NCI-H146 treated with DMSO at 0.1 percent for 48 hours (cell line): ENCODE data around the gene PHLDB3.

Experiments used
- DNase-seq: peaks from one replicate; lab custom pipeline; 2025; ENCODE audit not compliant: unreplicated experiment; lab: John Stamatoyannopoulos, UW

PHLDB3 gene

DNA sequence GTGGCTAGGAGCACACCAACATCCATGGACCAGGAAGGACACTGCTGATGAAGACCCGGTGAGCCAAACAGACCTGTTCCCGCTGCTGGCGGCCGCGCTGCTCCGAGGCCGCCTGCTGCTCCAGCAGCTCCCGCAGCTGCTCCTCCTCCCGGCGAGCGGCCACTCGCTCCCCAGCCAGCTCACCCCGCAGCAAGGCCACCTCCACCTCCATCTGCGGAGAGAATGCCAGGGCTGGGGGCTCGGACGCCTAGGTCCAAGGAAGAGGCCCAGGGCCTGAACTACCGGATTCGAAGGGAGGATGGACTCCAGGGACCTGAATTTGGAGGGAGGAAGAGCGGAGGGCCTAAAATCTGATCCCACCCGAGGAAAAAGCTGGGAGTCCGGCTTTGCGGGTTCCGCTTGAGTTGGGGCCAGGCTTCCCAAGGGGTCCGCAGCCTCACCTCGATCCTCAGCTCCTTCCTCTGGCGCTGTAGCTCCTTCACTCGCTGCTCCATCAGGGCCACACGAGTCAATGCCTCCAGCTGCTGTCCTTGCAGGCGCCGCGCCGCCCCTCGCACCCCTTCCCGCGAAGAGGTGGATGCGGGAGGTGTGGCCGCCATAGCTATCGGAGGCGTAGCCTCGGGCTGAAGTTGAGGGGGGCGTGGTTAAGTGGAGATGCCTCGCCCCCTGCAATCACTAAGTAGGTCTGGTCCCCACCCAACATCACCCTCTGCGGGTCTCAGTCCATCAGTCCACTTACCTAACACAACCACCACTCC is 2.7 kb downstream of the PHLDB3 start:
- no peak for DNase-seq

DNA sequence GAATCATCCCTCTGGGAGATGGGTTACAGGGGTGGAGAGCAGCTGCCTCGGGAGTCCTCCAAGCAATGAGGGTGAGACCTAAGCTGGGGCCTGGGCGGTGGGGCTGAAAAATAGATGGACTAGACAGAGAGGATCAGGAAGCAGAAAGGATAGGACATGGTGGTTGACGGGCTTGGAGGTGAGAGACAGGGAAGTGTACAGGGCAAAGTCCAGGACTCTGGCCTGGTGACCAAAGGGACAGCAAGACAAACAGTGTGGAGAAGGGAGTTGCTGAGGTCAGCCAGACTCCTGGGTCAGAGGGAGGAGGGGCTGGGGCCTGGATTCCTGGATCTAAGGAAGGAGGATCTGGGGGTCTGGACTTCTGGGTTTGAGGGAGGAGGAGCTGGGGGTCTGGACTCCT is 5.5 kb downstream of the PHLDB3 start:
- DNase-seq: no peak

DNA sequence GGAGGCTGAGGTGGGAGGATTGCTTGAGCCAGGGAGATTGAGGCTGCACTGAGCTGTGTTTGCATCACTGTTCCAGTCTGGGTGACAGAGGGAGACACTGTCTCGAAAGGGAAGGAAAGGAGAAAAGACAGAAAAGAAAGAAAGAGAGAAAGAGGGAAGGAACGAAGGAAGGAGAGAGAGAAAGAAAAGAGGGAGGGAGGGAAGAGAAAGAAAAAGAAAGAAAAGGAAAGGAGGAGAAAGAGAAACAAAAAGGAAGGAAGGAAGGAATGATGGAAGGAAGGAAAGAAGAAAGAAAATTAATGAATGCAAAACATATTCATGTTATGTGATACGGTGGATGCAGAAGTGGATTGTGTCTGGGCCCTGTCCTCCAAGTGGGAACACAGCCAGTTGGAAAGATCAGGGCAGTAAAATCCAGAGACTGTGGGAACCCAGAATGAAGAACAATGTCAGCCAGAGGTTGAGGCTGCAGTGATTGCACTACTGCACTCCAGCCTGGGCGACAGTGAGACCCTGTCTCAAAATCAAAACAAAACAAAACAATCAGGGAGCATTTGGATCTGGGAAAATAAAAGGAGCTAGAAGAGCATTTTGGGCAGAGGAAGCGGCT is 6.2 kb downstream of the PHLDB3 start:
- no peak for DNase-seq

DNA sequence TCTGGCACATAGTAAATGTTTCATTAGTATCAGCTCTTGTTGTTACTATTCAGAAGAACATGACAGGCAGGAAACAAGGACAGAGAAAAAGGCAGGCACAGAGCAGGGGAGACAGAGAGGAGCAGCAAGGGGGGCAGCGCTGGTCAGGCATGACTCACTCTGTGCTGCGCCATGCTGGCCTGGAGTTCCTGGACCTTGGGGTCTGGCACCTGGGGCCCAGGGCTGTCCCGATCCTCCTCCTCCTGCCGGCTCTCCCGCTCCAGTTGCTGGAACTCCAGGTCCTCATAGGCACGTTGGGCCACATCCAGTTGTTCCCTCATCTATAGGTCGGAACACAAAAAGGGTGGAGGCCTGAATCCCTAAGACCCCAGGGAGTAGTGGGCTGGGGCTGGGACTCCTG is 7.6 kb downstream of the PHLDB3 start:
- no peak for DNase-seq

DNA sequence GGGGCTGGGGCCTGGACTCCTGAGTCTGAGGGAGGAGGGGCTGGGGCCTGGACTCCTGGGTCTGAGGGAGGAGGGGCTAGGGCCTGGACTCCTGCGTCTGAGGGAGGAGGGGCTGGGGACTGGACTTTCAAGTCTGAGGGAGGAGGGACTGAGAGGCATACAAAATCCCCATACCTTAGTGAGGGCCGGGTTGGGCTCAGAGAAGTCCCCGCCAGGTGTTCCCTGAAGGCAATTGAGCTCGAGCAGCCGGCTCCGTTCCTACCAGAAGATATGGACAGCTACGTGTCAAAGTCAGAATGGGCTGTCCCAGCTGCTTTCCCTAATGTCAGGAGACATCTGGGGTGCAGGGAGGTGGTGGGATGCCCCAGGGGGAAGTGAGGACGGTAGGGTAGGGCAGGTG is 9.5 kb downstream of the PHLDB3 start:
- DNase-seq: no peak

DNA sequence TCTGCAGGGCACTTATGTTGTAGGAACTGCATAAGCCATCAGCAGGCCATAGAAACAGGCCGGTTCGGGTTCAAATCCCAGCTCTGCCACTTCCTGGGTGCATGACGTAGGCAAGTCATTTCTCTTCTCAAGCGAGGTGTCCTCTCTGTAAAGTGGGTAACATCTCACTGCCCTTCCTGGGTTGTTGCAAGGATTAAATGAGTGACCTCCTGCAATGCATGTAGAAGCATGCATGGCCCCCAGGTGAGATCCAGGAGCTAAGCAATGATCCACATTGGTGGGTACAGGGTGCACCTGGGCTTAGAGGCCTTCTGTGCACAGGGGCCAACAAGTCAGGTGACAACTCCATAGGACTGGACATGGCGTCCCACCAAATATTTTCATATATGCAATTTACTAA is 13.8 kb downstream of the PHLDB3 start:
- DNase-seq: no peak

DNA sequence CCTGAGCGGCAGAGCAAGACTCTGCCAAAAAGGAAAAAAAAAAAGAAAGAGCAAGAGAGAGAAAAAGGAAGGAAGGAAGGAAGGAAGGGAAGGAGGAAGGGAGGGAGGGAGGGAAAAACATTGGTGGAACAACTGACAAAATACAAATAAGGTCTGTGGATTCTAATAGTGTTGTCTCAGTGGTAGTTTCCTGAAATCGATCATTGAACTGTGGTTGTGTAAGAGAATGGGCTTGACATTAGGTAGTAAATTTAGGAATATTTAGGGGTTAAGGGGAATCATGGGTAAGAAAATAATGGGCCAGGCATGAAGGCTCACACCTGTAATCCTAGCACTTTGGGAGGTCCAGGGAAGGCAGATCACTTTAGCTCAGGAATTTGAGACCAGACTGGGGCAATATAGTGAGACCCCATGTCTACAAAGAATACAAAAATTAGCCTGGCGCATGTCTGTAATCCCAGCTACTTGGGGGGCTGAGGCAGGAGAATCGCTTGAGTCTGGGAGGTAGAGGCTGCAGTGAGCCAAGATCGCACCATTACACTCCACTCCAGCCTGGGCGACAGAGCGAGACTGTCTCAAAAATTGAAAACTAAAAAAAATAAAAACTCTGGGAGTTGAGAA is 14.5 kb downstream of the PHLDB3 start:
- no peak for DNase-seq

DNA sequence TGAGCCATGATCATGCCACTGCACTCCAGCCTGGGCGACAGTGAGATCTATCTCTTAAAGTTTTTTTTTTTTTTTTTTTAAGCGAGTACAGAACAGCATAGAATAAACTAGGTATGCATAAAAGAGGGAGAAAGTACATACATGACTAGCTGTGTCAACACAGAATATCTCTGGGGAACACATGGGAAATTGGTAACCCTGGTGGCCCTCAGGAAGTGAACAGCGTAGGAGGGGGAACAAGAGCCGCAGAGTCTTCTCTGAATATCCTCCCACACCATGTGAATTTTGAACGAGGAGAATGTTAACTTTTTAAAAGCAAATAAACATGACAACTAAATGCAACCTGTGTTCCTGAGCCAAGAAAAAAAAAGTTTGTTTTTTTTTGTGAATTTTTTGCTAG is 15.2 kb downstream of the PHLDB3 start:
- DNase-seq: no peak

DNA sequence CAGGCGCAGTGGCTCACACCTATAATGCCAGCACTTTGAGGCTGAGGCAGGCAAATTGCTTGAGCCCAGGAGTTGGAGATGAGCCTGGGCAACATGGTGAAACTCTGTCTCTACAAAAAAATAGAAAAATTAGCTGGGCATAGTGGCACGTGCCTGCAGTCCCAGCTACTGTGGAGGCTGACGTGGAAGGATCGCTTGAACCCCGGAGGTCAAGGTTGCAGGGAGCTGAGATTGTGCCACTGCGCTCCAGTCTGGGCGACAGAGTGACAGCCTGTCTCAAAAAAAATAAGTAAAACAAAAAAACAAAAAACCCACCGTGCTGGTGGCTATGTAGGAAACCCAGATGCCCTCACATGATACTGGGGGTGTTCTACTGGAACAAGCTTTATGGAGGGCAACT is 16.4 kb downstream of the PHLDB3 start:
- no peak for DNase-seq

DNA sequence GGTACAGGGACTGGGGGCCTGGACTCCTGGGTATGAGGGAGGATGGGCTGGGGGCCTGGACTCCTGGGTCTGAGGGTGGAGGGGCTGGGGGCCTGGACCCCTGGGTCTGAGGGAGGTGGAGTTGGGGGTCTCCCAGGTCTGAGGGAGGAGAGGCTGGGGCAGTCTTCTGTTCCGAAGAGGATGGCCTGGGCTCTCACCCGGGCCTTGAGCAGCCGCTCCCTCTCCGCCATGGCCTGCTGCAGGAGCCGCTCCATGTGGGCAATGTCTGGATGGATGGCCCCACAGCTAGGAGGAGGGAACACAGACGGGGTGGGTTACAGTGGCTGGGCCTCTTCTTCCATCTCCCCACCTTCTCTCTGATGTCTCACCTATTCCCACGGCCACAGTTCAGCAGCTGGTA is 18.1 kb downstream of the PHLDB3 start:
- DNase-seq: no peak

DNA sequence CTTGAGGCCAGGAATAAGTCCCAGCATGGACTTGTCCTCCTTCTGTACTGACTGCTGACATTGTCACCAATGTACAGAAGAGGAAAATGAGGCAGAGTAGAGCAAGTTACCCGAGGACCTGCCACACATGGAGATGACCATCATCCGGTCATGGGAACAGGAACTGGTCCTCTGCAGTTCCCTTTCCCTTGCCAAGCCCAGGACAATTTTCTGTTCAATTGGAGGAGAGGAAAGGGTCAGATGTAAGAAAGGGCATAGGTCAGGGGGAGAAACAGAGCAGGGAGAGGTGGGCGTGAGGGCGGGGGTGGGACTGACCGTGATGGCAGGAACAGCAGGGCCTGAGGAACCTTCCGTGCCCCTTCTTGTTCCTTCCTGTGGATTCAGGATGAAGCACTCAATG is 18.6 kb downstream of the PHLDB3 start:
- no peak for DNase-seq

DNA sequence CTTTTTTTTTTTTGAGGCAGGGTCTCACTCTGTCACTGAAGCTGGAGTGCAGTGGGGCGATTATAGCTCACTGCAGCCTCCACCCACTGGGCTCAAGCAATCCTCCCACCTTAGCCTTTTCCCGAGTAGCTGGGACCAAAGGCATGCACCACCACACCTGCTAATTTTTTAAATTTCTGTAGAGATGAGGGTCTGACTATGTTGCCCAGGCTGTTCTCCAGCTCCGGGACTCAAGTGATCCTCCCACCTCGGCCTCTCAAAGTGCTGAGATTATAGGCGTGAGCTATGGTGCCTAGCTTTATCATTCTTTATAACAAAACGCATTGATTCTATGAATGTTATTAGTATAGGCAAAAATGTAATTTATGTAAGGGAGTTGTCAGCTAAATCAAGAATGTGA is 21.3 kb downstream of the PHLDB3 start:
- DNase-seq: no peak

DNA sequence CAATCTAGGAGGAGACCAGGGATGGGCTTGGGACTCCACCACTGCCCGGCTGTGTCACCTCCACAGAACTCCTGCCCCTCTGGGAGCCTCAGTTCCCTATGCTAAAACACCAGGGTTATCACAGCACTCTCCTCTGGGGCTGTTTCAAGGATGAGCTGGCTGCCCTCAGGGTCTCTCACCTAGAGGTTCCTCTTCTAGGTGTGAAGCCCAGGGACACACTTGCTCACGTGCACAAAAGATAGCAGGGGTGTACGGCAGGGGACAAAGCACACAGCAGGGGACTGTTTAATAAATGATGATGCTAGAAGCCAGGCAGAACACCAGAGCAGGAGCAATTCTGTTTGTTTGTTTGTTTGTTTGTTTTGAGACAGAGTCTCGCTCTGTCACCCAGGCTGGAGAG is 22.4 kb downstream of the PHLDB3 start:
- DNase-seq: no peak

DNA sequence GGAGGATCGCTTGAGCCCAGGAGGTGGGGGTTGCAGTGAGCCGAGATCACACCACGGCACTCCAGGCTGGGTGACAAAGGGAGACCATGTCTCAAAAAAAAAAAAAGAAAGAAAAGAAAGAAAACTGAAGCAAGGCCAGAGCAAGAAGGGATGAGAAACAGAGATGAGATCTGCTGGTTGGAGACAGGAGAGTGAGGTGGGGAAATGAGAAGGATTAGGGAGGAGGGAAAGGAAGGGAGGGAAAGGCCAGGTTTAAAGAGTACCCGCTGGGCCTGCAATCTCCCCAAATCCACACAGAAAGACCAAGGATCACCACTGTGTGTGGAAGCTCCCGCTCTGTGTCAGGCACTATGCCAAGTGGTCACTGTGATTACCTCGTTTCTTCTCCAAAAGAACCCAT is 22.8 kb downstream of the PHLDB3 start:
- no peak for DNase-seq

DNA sequence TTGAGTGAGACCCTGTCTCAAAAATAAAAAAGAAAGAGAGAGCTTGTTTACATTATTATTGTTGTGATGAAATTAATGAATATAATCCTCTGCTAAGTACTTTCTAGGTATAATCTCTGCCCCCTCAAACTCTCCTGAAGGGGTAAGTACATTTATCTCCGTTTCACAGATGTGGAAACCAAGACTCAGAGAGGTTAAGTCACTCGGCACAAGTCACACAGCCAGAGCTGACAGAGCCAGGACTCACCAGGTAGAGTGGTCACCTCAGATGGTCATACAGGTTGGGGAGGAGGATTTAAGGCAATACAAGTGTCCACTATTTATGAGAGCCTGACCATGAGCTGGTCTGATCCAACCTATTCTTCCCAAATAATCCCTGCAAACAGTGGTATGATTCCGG is 24.0 kb downstream of the PHLDB3 start:
- DNase-seq: no peak

DNA sequence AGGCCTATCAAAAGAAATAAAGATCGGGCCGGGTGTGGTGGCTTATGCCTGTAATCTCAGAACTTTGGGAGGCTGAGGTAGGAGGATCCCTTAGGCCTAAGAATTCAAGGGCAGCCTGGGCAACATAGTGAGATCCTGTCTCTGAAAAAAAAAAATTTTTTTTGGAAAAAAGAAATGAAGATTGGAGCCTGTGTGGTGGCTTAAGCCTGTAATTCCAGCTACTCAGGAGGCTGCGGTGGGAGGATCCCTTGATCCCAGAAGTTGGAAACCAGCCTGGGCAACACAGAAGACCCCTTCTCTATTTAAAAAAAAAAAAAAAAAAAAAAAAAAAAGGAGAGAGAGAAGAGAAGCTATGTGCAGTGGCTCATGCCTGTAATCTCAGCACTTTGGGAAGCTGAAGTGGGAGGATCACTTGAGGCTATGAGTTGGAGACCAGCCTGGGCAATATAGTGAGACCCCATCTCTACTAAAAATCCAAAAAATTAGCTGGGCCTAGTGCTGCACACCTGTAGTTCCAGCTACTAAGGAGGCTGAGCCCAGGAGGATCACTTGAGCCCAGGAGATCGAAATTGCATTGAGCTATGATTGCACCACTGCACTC is 24.5 kb downstream of the PHLDB3 start:
- no peak for DNase-seq

DNA sequence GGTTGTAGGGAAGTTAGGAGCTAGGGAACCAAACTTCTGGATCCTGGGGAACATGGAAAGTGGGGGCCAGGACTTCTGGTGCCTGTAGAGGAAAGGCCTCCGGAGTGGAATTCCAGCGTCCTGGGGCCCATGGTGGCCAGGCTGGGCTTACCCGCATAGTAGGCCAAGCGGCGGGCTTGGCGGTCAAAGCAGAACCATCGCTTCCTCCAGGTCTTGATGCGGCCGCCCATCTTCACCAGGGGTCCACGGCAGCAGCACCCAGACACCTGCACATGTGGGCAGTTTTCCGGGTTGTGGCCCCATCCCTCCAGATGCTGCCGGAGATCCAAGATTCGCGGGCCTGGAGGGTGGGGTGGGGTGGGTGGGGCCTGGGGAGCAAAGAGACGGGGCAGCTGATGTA is 25.3 kb downstream of the PHLDB3 start:
- no peak for DNase-seq

DNA sequence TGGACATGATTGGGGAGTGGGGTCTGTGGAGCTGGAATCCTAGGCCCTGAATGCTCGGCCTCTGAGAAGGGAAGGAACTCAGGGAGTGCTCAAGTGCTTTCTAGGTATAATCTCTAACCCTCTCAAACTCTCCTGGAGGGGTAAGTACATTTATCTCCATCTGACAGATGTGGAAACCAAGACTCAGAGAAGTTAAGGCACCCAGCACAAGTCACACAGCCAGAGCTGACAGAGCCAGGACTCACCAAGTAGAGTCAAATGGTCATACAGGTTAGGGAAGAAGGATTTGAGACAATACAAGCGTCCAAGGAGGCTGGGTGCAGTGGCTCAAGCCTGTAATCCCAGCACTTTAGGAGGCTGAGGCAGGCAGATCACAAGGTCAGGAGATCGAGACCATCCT is 26.2 kb downstream of the PHLDB3 start:
- no peak for DNase-seq

DNA sequence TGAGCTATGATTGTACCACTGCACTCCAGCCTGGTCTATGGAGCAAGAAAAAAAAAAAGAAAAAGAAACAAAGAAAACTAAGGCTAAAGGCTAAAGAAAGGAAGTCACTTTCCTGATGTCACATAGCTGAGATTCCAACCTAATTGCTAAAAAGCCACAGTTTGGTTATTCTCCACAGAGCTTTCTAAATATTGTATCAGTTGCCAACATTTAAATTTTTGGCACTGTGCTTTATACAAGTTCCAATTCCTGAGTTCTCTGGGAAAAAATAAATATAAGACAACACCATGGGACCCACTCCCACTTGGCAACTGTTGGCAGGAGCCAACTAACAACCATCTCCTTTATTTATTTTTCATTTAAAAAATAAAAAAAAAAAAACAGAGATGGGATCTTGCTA is 27.9 kb downstream of the PHLDB3 start:
- no peak for DNase-seq

DNA sequence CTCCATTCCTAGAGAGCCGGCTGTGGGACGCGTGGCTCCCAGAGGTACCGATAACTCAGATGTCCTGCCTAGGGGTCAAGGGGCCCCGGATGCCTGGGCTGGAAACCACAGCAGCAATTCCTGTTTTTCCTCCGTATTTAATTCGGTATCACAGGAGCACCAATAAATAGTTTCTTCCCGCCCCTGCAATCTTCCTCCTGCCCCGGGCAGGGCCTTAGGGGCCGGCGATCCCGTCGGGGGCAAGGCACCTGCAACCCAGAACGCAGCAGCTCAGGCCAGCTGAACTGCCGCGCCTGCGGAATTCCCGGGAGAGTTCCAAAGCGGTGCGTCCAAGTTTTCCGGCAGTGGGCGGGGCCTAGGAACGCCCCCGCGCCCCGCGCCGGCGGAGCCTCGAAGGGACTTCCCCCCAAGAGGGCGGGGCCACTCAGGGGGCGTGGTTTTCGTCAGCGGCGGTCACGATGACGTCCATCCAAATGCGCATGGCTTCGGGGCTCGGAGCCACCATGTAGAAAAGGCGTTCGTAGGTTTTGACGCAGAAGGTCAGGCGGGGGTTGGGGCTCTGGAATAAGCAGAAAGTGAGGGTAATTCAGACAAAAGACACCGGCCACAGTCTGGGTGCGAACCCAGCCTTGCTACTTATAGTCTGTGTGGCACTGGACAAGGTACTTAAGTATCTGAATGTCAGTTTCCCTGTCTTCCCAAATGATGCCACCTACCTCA is 29.4 kb downstream of the PHLDB3 start:
- peak; percentile 73 for DNase-seq

DNA sequence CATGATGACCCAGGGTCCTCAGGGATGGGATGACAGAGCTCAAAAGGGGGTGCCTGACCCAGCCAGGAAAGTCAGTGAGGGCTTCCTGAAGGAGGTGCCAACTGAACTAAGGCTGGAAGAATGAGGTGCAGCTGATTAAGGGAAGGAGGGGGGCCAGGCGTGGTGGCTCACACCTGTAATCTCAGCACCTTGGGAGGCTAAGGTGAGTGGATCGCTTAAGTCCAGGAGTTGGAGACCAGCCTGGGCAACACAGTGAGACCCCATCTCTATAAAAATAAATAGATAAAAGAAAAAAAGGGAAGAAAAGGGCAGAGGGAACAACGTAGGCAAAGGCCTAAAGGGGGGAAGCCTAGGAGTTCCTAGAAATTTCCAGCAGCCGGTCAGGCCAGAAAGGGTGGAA is 30.1 kb downstream of the PHLDB3 start:
- DNase-seq: no peak

DNA sequence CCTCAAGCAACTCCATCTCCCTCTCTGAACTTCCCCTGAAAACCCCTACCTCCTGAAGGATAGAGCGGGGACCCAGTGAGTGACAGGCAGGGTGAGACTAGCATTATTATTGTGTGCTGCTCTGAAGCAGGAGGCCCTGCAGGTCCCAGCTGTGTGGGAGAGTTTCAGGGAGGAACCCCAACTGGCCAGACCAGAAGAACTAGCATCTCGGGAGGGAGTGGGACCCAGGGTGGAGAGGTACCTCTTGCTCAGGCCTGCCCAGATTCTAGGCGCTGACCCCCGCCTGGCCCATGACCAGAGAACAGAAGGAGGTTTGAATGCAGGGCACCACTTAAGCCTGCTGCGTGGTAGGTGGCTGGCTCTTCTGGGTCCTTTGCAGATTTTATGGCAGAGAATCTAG is 33.5 kb downstream of the PHLDB3 start:
- no peak for DNase-seq
